DOHH2 (cell line): Measurements from ENCODE around the gene GGPS1.

Experiments
- EZH2phosphoT487 ChIP-seq: fragments of 200-600 bp; sonication (generic); IDR thresholded peaks from 2 replicates; pipeline ENCODE4 v1.6.1; 2017; ENCODE audit warnings: borderline replicate concordance, mild to moderate bottlenecking, antibody characterized with exemption, low read length, moderate library complexity, mixed read lengths
- TF ChIP-seq, protein P1 (sequence below): fragments of 200-600 bp; sonication (generic); IDR thresholded peaks from one replicate; pipeline ENCODE4 v1.5.1; 2014; ENCODE audit warnings: antibody characterized with exemption, mild to moderate bottlenecking, low read depth, low read length; ENCODE audit not compliant: poor library complexity, severe bottlenecking

DNA sequence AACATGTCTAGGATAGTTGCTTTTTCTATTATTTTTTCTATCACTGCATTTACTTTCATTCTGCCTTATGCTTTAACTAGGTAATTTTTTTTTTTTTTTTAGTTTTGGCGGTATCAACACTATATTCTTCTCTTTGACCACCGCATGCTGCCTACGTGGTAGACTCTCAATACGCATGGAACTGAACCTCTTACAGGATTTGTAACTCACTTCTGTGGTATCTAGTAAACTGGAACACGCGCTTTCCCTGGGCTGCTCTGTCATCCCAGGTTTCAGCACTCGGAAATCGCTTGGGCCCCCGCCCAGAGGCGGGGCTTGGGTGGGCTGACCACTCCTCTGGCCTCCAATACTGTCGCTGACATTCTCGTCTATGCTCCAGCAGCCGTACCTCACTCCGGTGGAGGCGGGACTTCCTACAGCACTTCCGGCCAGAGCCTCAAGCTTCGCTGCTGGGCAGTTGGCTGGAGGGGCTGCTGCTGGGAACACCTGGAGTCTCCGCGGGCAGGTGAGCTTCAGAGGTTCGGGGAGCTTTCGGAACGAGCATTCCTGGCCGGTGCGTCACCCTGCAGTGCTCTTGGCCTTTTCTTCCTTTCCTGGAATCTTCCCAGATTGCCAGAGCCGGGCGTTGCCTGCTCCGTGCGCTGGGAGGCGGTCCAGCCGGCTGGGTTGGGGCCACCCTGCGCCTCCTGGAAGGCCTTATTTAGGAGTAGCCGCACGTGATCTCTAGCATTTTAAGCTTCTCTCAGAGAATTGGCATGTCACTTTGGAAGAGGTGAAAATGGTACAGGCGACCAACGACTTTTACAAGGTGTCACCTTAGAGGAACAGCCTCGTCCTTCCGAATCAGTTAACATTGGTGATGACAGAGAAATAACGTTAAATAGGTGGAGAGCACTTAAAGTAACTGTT, 38.9 kb downstream of the GGPS1 start, which contains the start of gene TBCE:
- TF ChIP-seq, protein P1, sequence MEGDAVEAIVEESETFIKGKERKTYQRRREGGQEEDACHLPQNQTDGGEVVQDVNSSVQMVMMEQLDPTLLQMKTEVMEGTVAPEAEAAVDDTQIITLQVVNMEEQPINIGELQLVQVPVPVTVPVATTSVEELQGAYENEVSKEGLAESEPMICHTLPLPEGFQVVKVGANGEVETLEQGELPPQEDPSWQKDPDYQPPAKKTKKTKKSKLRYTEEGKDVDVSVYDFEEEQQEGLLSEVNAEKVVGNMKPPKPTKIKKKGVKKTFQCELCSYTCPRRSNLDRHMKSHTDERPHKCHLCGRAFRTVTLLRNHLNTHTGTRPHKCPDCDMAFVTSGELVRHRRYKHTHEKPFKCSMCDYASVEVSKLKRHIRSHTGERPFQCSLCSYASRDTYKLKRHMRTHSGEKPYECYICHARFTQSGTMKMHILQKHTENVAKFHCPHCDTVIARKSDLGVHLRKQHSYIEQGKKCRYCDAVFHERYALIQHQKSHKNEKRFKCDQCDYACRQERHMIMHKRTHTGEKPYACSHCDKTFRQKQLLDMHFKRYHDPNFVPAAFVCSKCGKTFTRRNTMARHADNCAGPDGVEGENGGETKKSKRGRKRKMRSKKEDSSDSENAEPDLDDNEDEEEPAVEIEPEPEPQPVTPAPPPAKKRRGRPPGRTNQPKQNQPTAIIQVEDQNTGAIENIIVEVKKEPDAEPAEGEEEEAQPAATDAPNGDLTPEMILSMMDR = no peak
- TF ChIP-seq EZH2phosphoT487 = no peak
